ENCODE measurements around the gene KBTBD12. TPM values are rescaled to one million over a fixed set of nuclear protein-coding genes. Genes with fewer than 3 reads are reported as not detected.
A peak's percentile ranks its signal among the peaks of the same experiment; 100 is the strongest.
"Not testable (repeated sequence)": the region's sequence is repeated elsewhere in the genome, so short reads cannot be mapped to it uniquely, and the experiment has no call there.

Gene KBTBD12
- total RNA-seq, 2 donors from 2014 or later = not detected

DNA sequence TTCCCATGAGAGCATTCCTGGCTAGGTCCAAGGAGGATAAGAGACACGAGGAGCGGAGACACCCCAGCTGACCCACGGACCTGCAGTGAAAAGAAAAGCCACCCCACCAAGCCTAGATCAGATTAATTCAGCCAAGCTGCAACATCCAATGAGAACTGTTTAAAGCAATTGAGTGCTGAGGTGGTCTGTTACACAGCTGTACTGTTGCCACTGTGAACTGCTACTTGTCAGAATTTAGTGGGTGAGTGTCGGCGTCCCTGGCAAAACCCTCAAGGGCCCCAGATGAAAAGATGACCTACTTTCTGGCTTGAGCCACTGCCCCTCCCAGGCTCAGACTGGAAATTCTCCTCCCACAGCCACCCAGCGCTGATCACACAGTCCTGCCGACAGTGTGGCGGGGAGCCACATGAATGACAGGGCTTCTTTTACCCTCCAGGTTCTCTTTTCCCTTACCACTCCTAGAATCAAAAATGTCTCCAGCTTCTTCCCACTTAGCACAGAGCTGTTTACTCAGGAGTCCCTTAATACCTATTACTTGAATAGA, 26.4 kb upstream of the KBTBD12 start:
- H3K9me3 Mint-ChIP-seq = peaks cover 8 to 16% of the 10 kb centered on the region in 2 donors
- no peaks in the 10 kb centered on the region for H3K27me3 Mint-ChIP-seq (ENCODE audit: low read depth)
- no peak overlapping the region for H3K27ac Mint-ChIP-seq
- H3K4me3 Mint-ChIP-seq = no peak overlapping the region
- ATAC-seq (replicated peaks in 1 of 2) (no peak), DNase-seq (no peak)
- H3K4me1 Mint-ChIP-seq (ENCODE audit: low read depth) = peaks cover 8% of the 10 kb centered on the region
- H3K36me3 Mint-ChIP-seq (ENCODE audit: insufficient read depth in 2 of 2) = peaks cover 11 to 13% of the 10 kb centered on the region in 2 donors

DNA sequence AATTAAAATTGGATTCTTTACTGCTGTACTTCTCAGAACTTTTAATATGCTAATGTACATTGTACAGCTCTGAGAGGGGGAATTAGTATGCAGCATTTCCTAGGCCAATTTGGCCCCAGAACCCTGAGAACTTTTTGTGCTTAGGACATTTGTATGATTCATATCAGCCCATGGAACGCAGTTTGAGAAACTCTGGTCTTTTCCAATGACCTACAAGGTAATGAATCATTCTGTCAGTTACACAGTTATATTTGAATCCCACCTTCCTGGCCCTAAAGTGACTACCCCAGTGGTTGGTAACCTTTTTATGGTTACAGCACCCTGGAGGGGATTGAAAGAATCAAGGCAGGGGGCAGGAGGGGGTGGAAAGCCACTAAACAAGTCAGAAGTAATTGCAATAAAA, 25.6 kb upstream of the KBTBD12 start:
- peaks cover 8 to 16% of the 10 kb centered on the region in 2 donors for H3K9me3 Mint-ChIP-seq
- no peak for DNase-seq
- peak in 1 of 2 donors; percentile 37 for ATAC-seq (replicated peaks in 1 of 2)
- no peak overlapping the region for H3K27ac Mint-ChIP-seq
- no peaks in the 10 kb centered on the region for H3K27me3 Mint-ChIP-seq (ENCODE audit: low read depth)
- H3K36me3 Mint-ChIP-seq (ENCODE audit: insufficient read depth in 2 of 2) = peaks cover 11 to 13% of the 10 kb centered on the region in 2 donors
- H3K4me3 Mint-ChIP-seq = no peak overlapping the region
- peaks cover 8% of the 10 kb centered on the region for H3K4me1 Mint-ChIP-seq (ENCODE audit: low read depth)

DNA sequence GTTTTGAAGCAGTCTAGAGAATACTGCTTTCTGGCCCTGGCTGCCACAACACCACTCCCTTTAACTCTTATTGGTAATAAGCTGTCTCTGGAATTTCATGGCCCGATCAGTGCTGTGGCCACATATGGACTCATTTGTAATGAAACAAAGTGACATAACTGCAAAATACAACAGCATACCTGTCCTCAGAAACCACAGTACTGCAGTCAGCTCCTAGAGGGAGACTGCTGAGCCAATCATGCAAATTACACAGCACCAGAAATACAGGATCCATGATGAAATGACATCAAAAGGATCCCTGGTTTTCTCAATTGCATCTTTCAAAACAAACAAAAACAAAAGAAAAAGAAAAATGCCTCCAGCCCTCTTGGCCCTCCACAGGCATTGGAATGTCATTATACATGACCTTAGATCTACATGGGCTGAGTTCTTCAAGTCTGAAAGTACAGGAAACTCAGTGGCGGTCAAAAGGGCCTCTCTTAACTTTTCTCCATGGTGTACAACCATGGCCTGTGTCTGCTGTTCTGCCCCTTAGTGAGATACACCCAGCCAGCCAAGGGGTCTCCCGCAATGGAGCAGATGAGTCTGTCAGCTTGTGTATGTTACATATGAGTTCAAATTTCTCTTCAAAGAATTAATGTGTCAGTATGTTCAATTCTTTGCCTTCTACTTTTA, 24.9 kb upstream of the KBTBD12 start:
- peak overlapping the region; percentile 20 for H3K27ac Mint-ChIP-seq
- peaks cover 11 to 13% of the 10 kb centered on the region in 2 donors for H3K36me3 Mint-ChIP-seq (ENCODE audit: insufficient read depth in 2 of 2)

DNA sequence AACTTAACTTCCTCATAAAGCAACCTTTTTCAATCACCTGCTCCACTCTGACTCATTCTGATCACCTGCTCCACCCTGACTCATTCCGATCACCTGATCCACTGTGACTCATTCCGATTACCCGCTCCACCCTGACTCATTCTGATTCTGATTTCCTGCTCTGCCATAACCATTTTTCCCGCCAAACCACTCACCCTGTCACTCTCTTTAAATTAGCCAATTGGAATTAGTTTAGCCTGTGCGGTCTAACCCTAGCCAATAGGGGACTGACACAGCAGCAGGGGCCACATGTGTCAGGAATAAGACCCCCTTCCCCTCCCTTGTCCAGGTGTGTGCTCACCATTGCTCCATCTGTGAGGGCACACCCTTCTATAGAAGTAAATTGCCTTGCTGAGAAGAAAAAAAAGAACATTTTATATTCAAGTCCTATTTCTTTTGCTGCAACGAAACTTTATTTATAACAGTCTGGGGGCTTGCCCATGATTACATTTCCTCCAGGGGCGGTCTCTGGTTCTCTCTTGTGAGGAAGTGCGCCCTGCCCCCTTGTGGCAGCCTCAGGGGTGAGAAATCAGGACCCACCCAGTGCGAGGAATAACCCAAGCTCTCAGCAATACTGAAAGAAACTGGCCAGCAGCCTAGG, 24.3 kb upstream of the KBTBD12 start:
- DNase-seq (peak; percentile 50 to 51), ATAC-seq (replicated peaks in 1 of 2) (peak; percentile 58 to 79)
- not testable (repeated sequence) for H3K27me3 Mint-ChIP-seq (ENCODE audit: low read depth); H3K4me3 Mint-ChIP-seq; H3K4me1 Mint-ChIP-seq (ENCODE audit: low read depth)
- Mint-ChIP-seq H3K9me3 (peaks cover 8 to 16% of the 10 kb centered on the region in 2 donors), H3K36me3 (ENCODE audit: insufficient read depth in 2 of 2) (peaks cover 11 to 13% of the 10 kb centered on the region in 2 donors), H3K27ac (peak overlapping the region; percentile 20)

More for the DNA sequence above, 24.9 kb upstream of the KBTBD12 start:
- H3K9me3 Mint-ChIP-seq = peaks cover 8 to 16% of the 10 kb centered on the region in 2 donors
- no peaks in the 10 kb centered on the region for H3K27me3 Mint-ChIP-seq (ENCODE audit: low read depth)
- H3K4me1 Mint-ChIP-seq (ENCODE audit: low read depth) = peaks cover 8% of the 10 kb centered on the region
- DNase-seq (no peak), ATAC-seq (replicated peaks in 1 of 2) (peak; percentile 62 to 72)
- no peak overlapping the region for H3K4me3 Mint-ChIP-seq

DNA sequence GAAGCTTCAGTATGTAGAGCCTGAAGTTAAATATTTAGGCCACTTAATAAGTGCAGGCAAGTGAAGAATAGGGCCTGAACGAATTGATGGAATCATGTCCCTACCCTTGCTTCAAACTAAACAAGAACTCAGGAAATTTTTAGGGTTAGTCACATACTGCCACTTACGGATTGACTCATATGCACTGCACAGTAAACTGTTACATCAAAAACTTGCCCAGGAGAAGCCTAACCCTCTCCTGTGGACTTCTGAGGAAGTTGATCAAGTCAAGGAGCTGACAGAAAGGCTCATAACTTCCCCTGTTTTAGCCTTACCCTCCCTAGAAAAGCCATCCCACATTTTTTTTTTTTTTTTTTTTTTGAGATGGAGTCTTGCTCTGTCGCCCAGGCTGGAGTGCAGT, 20.6 kb upstream of the KBTBD12 start:
- peaks cover 8 to 16% of the 10 kb centered on the region in 2 donors for H3K9me3 Mint-ChIP-seq
- H3K4me1 Mint-ChIP-seq (ENCODE audit: low read depth) = peaks cover 8% of the 10 kb centered on the region
- DNase-seq (no peak), ATAC-seq (replicated peaks in 1 of 2) (no peak)
- H3K36me3 Mint-ChIP-seq (ENCODE audit: insufficient read depth in 2 of 2) = peaks cover 11 to 13% of the 10 kb centered on the region in 2 donors
- H3K27ac Mint-ChIP-seq = no peak overlapping the region
- no peaks in the 10 kb centered on the region for H3K27me3 Mint-ChIP-seq (ENCODE audit: low read depth)
- no peak overlapping the region for H3K4me3 Mint-ChIP-seq

DNA sequence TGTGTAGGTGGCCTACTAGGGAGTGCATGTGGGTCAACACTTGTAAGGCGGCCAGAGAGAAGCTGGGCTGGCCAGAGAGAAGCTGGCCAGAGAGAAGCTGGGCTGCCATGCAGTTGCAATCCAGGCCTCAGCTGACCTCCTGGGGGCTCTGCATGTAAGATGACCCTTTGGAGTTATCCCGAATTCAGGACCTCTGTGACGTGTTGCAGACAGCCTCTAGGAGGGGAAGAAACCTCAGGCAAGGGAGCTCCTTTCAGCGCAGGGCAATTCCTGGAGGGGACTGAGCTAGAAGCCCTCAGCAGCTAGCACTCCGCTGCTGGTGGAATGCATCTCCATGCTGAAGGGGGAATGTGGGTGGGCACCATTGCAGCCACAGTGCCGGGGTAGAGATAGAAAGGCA, 15.8 kb upstream of the KBTBD12 start:
- Mint-ChIP-seq H3K9me3 (peaks cover 4 to 5% of the 10 kb centered on the region in 2 donors), H3K36me3 (ENCODE audit: insufficient read depth in 2 of 2) (peaks cover 0 to 4% of the 10 kb centered on the region in 2 donors), H3K27me3 (ENCODE audit: low read depth) (peaks cover 6% of the 10 kb centered on the region)

DNA sequence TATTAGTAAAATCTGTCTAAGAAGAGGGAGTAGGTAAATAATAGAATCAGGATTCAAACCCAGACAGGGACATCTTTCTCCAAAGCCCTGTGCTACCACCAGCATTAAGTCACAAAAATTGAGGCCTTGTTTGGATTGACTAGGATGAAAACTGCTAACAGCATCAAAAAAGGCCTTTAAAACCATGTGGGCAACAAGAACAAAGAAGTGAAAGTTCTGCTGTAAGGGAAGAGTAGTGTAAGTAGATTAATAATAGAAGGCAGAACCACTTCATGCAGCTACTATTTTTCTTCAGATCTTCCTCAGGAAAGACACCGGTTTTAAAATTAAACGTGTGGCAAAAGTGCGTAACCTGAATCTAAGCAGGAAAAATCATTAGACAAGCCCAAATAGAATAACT, 15.3 kb upstream of the KBTBD12 start:
- no peak for ATAC-seq (replicated peaks in 1 of 2)
- H3K27me3 Mint-ChIP-seq (ENCODE audit: low read depth) = peaks cover 8% of the 10 kb centered on the region
- peaks cover 0 to 4% of the 10 kb centered on the region in 2 donors for H3K36me3 Mint-ChIP-seq (ENCODE audit: insufficient read depth in 2 of 2)
- H3K4me3 Mint-ChIP-seq = no peak overlapping the region
- peaks cover 5% of the 10 kb centered on the region in 2 donors for H3K9me3 Mint-ChIP-seq
- no peak for DNase-seq
- no peak overlapping the region for H3K27ac Mint-ChIP-seq
- H3K4me1 Mint-ChIP-seq (ENCODE audit: low read depth) = no peaks in the 10 kb centered on the region

More for the DNA sequence above, 15.8 kb upstream of the KBTBD12 start:
- H3K27ac Mint-ChIP-seq = no peak overlapping the region
- no peaks in the 10 kb centered on the region for H3K4me1 Mint-ChIP-seq (ENCODE audit: low read depth)
- no peak for DNase-seq
- H3K4me3 Mint-ChIP-seq = no peak overlapping the region
- no peak for ATAC-seq (replicated peaks in 1 of 2)

DNA sequence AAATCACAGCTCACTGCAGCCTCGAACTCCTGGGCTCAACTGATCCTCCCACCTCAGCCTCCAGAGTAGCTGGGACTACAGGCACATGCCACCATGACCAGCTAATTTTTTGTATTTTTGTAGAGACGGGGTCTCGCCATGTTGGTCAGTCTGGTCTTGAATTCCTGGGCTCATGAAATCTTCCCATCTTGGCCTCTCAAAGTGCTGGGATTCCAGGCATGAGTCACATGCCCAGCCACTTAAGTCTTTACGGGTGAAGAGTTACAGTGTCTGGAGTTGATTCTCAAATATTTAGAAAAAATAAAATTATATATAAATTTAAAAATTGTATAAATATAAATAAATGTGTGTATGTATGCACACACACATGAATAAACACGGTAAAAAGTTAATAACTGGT, 14.5 kb upstream of the KBTBD12 start:
- peaks cover 0 to 4% of the 10 kb centered on the region in 2 donors for H3K36me3 Mint-ChIP-seq (ENCODE audit: insufficient read depth in 2 of 2)
- H3K4me3 Mint-ChIP-seq = no peak overlapping the region
- ATAC-seq (replicated peaks in 1 of 2) (no peak), DNase-seq (no peak)
- peaks cover 8% of the 10 kb centered on the region for H3K27me3 Mint-ChIP-seq (ENCODE audit: low read depth)
- no peak overlapping the region for H3K27ac Mint-ChIP-seq
- peaks cover 5% of the 10 kb centered on the region in 2 donors for H3K9me3 Mint-ChIP-seq
- H3K4me1 Mint-ChIP-seq (ENCODE audit: low read depth) = no peaks in the 10 kb centered on the region

DNA sequence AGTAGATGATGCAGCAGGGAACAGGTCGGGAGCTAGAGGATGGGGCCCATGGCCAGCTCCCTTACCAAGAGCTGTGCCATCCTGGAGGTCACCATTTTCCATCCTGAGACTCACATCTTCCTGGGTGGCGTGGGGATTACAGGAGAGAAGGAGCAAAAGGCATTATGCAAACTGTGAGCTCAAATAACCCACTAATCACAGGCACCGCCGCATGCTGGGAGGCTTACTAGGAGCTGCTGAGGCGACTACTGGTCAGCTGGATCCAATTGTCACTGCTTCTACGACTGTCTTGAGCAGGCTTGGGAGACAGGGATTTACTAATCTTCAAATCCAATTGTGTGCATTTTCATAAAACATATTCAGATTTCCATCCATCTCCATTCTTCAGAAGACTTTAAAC, 12.5 kb upstream of the KBTBD12 start:
- H3K27ac Mint-ChIP-seq = no peak overlapping the region
- DNase-seq (no peak), ATAC-seq (replicated peaks in 1 of 2) (no peak)
- peaks cover 0 to 4% of the 10 kb centered on the region in 2 donors for H3K36me3 Mint-ChIP-seq (ENCODE audit: insufficient read depth in 2 of 2)
- H3K4me1 Mint-ChIP-seq (ENCODE audit: low read depth) = no peaks in the 10 kb centered on the region
- H3K27me3 Mint-ChIP-seq (ENCODE audit: low read depth) = peaks cover 8% of the 10 kb centered on the region
- H3K9me3 Mint-ChIP-seq = peaks cover 5% of the 10 kb centered on the region in 2 donors
- H3K4me3 Mint-ChIP-seq = no peak overlapping the region

DNA sequence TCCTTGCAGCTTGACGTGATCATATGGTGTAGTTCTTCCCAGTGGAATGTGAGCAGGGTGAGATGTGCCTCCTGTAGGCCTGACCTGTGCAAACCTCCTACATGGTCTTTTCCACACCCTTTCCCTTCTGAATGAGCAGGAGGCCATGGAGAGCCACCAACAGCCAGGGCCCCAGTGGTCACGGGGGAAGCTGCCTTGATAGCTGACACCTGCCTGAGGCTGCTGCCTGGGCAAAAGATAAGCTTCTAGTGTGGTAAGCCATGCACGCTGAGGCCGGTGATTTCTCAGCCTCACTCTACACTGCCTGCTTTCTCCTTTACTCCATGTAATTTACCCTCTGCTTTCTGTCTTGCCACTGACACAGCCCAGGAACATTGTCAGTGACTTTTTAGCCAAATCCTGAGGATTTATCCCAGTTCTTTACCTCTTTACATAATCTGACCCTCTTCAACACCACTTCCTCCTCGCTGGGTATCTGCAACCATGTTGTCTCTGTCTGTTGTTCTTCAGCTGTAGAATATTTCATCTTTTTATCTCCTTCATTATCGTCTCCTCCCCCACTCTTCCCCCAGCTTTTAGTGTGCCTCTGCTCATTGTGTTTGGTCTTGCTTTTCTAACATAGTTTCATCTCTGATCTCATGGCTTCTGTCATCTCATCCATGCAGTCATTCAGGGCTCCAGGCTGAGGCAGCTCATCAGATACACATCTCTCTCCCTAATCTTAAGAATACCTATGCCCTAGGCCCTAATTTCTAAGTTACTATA, 11.2 kb upstream of the KBTBD12 start:
- H3K4me3 Mint-ChIP-seq = no peak overlapping the region
- H3K27me3 Mint-ChIP-seq (ENCODE audit: low read depth) = peaks cover 8% of the 10 kb centered on the region
- DNase-seq (no peak), ATAC-seq (replicated peaks in 1 of 2) (no peak)
- peaks cover 0 to 4% of the 10 kb centered on the region in 2 donors for H3K36me3 Mint-ChIP-seq (ENCODE audit: insufficient read depth in 2 of 2)
- peaks cover 5% of the 10 kb centered on the region in 2 donors for H3K9me3 Mint-ChIP-seq
- no peaks in the 10 kb centered on the region for H3K4me1 Mint-ChIP-seq (ENCODE audit: low read depth)
- H3K27ac Mint-ChIP-seq = no peak overlapping the region

DNA sequence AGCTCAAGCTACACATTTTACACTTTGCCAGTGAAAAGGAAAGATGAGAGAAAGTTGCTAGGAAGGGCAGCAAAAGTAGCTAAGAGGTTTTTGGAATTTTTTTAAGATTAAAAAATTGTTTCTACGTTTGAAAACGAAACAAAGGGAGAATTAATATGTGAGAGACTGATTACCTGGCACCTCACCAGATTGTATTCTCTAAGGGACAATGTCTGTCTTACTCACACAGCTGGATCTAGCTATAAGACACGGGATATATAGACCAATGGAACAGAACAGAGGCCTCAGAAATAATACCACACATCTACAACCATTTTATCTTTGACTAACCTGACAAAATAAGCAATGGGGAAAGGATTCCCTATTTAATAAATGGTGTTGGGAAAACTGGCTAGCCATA, 9.5 kb upstream of the KBTBD12 start:
- Mint-ChIP-seq H3K27me3 (ENCODE audit: low read depth) (peaks cover 8% of the 10 kb centered on the region), H3K9me3 (peaks cover 5% of the 10 kb centered on the region in 2 donors), H3K36me3 (ENCODE audit: insufficient read depth in 2 of 2) (peaks cover 0 to 4% of the 10 kb centered on the region in 2 donors), H3K27ac (no peak overlapping the region), H3K4me3 (no peak overlapping the region), H3K4me1 (ENCODE audit: low read depth) (no peaks in the 10 kb centered on the region)
- ATAC-seq (replicated peaks in 1 of 2) = no peak
- no peak for DNase-seq

DNA sequence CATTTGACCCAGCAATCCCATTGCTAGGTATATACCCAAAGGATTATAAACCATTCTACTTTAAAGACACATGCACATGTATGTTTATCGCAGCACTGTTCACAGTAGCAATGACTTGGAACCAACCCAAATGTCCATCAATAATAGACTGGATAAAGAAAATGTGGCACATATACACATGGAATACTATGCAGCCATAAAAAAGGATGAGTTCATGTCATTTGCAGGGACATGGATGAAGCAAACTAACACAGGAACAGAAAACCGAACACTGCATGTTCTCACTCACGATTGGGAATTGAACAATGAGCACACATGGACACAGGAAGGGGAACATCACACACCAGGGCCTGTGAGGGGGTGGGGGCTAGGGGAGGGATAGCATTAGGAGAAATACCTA, 8.4 kb upstream of the KBTBD12 start:
- not testable (repeated sequence) for DNase-seq; H3K36me3 Mint-ChIP-seq (ENCODE audit: insufficient read depth in 2 of 2); H3K4me1 Mint-ChIP-seq (ENCODE audit: low read depth); H3K4me3 Mint-ChIP-seq; ATAC-seq (replicated peaks in 1 of 2); H3K9me3 Mint-ChIP-seq; H3K27ac Mint-ChIP-seq
- H3K27me3 Mint-ChIP-seq (ENCODE audit: low read depth) = peaks cover 14% of the 10 kb centered on the region

DNA sequence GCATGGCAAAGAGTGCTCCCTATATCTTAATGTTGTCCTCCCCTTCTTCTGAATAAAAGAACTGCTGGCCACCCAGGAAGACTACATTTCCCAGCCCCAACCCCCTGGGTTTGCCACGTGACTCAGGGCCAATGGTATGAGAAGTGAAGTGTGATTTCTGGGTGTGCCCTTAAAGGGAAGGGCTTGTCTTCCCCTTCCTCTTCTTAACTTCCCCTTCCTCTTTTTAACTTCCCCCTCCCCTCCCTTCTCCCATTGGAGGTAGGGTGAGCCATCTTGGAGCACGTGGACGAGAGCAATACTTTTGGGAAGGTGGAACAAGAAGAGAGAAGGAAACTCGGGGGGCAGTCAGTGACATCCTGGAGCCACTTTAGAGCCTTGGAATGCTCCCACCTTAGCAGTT, 6.8 kb upstream of the KBTBD12 start:
- Mint-ChIP-seq H3K9me3 (peaks cover 5% of the 10 kb centered on the region in 2 donors), H3K36me3 (ENCODE audit: insufficient read depth in 2 of 2) (peaks cover 0 to 4% of the 10 kb centered on the region in 2 donors), H3K27ac (no peak overlapping the region), H3K27me3 (ENCODE audit: low read depth) (peaks cover 30% of the 10 kb centered on the region), H3K4me3 (no peak overlapping the region), H3K4me1 (ENCODE audit: low read depth) (no peaks in the 10 kb centered on the region)
- no peak for ATAC-seq (replicated peaks in 1 of 2)
- DNase-seq = no peak
